DOHH2 (cell line): ENCODE data around the gene TNS2.
"Not testable (repeated sequence)": the region's sequence is repeated elsewhere in the genome, so short reads cannot be mapped to it uniquely, and the experiment has no call there.

Source experiments
- EZH2phosphoT487 ChIP-seq: fragments of 200-600 bp; sonication (generic); IDR thresholded peaks from 2 replicates; pipeline ENCODE4 v1.6.1; 2017; ENCODE audit warnings: borderline replicate concordance, mild to moderate bottlenecking, antibody characterized with exemption, low read length, moderate library complexity, mixed read lengths
- TF ChIP-seq, protein P1 (sequence below): fragments of 200-600 bp; sonication (generic); IDR thresholded peaks from one replicate; pipeline ENCODE4 v1.5.1; 2014; ENCODE audit warnings: antibody characterized with exemption, mild to moderate bottlenecking, low read depth, low read length; ENCODE audit not compliant: poor library complexity, severe bottlenecking

- TF ChIP-seq, protein P1, sequence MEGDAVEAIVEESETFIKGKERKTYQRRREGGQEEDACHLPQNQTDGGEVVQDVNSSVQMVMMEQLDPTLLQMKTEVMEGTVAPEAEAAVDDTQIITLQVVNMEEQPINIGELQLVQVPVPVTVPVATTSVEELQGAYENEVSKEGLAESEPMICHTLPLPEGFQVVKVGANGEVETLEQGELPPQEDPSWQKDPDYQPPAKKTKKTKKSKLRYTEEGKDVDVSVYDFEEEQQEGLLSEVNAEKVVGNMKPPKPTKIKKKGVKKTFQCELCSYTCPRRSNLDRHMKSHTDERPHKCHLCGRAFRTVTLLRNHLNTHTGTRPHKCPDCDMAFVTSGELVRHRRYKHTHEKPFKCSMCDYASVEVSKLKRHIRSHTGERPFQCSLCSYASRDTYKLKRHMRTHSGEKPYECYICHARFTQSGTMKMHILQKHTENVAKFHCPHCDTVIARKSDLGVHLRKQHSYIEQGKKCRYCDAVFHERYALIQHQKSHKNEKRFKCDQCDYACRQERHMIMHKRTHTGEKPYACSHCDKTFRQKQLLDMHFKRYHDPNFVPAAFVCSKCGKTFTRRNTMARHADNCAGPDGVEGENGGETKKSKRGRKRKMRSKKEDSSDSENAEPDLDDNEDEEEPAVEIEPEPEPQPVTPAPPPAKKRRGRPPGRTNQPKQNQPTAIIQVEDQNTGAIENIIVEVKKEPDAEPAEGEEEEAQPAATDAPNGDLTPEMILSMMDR: not testable (repeated sequence)
- not testable (repeated sequence) for TF ChIP-seq EZH2phosphoT487
Measured at GRCh38 chr12:53095596-53095895, 45.7 kb downstream of the TNS2 start.
